ENCODE measurements around the gene TBL2.
"Not testable (repeated sequence)": the region's sequence is repeated elsewhere in the genome, so short reads cannot be mapped to it uniquely, and the experiment has no call there.

The TBL2 gene

DNA sequence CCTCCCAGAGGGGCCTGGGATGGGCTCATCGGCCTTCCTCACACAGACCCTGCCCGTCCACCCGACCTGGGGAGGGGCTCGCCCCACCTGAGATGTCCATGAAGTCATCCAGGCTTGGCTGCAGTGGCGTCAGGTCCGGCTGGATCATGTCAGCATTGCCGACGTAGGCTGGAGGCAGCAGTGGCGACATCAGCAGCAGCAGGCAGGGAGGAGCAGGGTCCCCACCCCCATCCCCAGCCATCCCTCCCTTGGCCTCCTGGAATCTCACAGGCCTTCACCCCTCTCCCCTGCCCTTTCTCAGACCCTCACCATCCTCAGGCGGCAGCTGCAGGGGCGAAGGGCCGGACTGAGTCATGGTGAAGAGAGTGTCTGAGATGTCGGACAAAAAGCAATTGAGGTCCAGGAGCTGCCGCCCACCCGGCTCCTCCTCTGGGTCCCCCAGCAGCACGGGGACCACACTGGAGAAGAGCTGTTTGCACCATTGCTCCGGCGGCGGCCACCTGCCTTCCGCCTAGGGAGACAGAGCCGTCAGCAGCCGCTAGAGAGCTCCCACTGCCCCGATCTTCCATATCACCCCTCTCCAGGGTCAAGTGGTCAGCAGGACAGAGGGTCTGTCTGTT is 27.3 kb upstream of the TBL2 start:
- no peak for DNase-seq

DNA sequence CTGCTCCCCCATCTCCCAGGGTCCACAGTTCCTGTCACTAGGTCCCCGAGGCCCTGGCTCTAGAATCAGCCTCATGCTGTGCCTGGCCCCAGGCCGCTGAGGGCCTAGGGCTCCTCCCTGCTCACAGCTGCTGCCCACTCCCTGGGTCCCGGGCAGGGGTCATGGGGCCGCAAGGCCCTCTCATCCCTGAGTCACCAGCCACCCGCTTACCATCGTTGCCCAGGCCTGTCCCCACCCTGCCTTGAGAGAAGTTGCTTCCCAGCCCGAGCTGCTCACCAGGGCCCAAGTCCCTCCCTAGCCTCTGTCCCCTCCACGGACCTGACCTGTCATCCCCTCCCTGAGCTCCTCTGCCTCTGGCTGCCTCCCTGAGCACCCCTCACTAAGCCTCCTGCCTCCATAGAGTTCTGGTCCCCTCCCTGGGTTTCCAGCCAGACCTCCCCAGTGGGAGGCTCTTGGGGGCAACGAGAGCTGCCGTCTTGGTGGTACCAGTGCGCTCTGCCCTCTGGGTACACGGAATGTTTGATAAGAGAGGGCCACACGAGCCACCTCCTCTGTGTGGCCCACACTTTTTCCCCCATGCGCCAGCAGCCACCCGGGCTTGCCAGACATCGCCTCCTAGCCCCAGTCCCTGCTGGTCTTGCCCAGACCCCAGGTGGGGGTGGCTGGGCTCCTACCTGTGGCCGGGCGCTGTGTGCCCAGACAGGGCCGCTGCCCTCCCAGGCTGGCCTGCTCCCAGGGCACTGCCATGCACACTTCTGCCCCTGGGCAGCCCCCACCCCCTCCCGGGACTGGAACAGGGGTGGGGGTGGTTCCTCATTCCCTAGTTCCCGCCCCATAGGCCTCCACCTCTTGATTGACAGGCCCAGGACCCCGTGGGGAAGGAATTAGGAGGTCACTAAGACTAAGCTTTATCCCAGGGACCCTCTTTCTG is 24.6 kb upstream of the TBL2 start:
- no peak for DNase-seq

DNA sequence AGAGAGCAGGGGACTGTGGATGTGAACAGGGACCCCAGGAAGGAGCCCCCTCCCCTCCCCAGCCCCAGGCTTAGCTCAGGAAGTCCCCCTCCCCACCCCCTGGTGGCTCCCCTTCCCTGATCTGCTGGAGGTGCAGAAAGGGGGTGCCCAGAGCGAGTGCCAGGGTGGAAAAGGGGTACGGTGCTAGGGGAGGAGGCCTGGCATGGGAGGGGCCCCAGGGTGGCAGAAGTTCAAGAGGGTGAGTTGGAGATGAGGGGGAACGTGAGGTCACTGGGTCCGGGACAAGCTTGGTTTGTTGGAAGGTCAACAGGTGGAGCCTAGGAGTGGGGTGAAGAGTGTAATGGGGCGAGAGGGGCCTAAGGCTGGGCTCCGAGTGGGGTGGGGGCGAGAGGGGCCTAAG is 21.5 kb upstream of the TBL2 start:
- no peak for DNase-seq

DNA sequence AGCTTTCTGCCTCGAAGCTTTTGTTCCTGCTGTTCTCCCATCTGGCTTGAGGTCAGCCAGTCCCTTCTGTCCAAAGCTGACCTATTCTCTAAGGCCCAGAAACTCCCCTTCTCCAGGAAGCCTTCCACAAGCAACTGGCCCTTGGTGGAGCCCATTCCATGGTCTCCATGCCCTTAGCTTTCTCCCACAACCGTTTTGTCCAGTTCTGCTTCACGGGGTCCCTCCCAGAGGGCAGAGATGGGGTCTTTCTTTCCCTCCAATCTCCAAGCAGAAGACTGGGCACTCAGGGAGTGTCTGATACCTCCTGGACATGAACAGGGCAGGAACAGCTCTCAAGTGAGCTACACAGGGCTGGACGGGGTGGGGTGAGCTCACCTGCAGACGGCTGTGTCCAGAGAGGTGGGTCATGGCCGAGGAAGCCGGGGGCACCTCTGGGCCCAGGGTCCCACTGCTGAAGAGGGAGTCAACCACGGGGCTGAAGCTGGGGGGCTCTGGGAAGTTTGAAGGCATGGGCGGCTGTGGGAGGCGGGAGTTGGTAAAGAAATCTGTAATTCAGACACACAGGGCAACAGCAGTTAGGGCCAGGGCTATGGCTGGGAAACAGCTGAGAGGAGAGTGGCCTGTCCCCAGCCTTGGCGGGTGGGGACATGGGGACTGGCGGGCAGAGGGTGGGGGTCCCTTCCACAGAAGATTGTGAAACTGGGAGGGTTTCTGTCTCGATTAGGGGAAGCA is 20.9 kb upstream of the TBL2 start:
- DNase-seq = no peak

- DNase-seq = no peak
These were observed 19.8 kb upstream of the TBL2 start for GRCh38 chr7:73597978-73598782.

GRCh38 chr7:73596191-73597065 is 18.0 kb upstream of the TBL2 start:
- DNase-seq = no peak

DNA sequence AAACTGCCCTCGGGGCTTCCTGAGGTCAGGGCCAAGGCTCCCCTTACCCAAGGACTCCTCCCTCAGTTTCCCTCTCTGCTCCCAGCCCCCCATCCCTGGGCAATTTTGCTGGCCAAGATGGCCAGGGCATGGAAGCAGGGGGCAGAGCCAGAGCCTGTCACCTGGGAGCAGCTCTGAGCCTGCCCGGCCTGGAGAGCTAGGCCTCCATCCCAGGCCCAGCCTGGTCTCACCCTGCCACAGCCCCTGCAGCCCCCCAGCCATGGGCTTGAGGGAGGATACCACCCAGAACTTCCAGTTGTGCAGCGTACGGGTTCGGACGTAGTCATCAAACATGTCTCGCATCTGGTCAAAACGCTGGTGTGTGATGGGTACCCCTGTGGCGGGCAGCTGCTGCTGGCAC is 17.0 kb upstream of the TBL2 start:
- DNase-seq = no peak

- DNase-seq = no peak
These were observed 15.0 kb upstream of the TBL2 start for GRCh38 chr7:73593207-73594045.

DNA sequence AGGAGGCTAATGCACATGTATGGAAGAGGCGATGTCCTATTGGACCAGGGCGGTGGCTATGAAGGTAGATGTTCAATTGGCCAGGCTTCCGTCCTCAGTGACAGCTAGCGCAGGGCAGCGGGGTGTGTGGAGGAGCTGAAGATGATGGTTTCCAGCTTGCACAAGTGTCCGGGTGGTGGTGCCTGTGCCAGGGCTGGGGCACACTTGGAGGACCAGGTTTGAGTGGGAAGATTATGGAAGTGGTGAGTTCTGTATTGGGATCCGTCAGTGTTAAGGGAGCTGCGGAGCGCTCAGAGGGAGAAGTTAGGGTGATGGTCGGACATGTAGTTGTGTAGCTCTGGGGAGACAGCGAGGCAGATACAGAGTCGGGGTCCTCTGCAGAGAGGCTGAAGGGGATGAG is 8.5 kb upstream of the TBL2 start:
- no peak for DNase-seq

DNA sequence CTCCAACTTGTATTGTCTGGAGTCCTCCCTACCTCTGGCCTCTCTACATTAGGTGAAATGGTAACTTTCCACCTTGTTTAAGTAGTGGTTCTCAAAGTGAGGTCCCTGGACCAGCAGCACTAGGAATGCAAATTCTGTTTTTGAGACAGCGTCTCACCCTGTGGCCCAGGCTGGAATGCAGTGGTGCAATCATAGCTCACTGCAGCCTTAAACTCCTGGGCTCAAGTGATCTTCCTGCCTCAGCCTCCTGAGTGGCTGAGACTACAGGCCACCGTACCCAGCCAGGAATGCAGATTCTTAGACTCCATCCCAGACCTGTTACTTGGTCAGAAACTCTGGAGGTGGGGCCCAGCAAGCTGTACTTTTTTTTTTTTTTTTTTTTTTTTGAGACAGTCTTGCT is 6.8 kb upstream of the TBL2 start:
- DNase-seq = no peak

GRCh38 chr7:73582664-73583202 is 4.4 kb upstream of the TBL2 start:
- DNase-seq = no peak

- DNase-seq = not testable (repeated sequence)
These were observed 2.6 kb upstream of the TBL2 start for GRCh38 chr7:73581006-73581405.

DNA sequence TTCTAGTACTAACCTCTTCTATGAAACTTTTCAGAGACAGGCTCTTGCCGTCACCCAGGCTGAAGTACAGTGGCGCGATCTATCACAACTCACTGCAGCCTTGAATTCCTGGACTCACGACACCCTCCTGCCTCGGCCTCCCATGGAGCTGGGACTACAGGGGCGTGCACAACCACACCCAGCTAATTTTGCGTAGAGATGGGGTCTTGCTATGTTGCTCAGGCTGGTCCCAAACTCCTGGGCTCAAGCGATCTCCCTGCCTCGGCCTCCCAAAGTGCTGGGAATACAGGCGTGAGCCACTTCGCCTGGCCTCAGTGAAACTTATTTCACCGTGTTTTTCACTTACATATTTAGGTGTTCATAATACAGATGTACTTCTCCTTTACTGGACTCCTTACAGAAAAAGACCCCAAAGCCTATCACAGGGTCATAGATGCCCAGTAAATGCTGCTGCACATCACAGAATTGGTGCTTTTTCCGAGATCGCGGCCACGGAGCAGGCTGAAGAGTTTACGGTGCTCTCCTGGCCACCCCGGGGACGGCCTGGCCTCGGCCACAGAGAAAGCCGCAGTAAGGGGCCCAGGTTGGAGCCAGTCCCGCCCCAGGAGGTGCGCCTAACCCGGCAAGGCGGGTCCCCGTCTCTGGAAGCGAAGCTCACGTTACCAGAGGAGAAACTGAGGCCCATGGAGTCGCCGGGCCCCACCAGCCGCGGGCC is 595 bp downstream of the TBL2 start:
- no peak for DNase-seq

- DNase-seq = no peak
These were observed 4.6 kb downstream of the TBL2 start for GRCh38 chr7:73573791-73574190.

DNA sequence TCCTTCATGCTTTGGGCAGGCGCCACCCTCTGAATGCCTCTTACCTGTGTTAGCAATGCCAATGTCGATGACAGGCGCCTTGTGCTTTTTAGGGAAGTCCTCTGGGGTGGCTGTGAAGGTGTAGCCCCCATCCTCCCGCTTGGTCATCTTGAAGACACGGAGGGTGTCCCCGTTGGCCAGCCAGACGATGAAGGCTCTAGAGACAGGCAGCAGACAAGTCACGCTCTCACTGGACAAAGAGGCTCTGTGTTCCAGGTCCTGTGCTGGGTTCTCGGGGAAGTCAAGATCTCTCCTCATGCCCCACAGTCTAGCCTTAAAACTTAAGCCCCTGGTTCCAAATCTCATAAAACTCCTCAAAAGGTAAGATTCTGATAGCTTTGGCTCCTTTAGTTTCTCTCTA is 5.1 kb downstream of the TBL2 start:
- DNase-seq = no peak

DNA sequence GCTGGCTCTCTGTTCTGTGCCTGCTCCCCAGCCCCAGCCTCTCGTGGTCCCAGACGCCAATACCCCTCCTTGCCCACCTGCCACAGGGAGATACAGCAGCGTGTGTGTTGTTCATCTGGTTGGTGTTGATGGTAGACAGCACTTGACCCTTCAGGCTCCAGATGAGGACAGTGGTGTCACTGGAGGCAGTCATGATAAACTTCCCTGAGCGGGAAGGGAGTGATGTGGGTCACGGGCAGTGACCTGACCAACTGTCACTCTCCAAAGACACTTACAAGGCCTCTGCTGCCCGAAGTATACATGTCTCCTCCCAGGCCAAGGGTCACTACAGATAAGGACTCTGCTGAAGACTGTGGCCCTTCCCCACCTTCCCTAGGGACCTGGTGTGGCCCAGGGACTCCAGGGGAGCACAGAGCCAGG is 5.6 kb downstream of the TBL2 start:
- DNase-seq = no peak

DNA sequence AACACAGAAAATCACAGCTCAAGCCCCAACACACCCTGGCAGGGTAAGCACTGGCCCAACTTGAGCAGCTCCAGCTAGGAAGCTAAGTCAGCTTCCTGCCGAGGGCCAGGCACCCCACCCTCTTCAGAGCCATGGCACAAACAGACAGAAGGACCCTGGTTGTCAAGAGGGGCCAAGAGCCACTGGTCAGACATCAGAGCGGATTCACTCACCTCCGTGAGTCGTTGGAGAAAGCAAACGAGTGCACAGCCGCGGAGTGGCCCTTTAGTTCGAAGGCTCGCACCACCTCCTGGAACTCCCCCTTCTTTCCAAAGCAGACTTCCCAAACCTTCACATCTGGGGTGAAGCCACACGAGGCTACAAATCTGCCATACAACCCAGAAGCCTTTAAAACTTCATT is 7.4 kb downstream of the TBL2 start:
- DNase-seq = no peak

GRCh38 chr7:73570521-73570920 is 7.9 kb downstream of the TBL2 start:
- DNase-seq = no peak

GRCh38 chr7:73569042-73569608 is 9.3 kb downstream of the TBL2 start:
- no peak for DNase-seq

Measured in NCI-H1092 treated with DMSO at 0.1 percent for 48 hours (cell line).